HEK293T (cell line): ENCODE measurements around the gene ZMAT1.

ENCODE experiments used
- BHLHE40 ChIP-seq: fragments of 450-650 bp; IDR thresholded peaks from 2 replicates; pipeline ENCODE4 v1.6.1; 2016; ENCODE audit warnings: mild to moderate bottlenecking, moderate library complexity, borderline replicate concordance
- ELF4 ChIP-seq: fragments of 450-650 bp; IDR thresholded peaks from 2 replicates; pipeline ENCODE4 v1.6.1; 2017; ENCODE audit warnings: antibody characterized with exemption
- FOXA1 ChIP-seq: fragments of 450-650 bp; IDR thresholded peaks from 2 replicates; pipeline ENCODE4 v1.6.1; 2016; ENCODE audit warnings: mild to moderate bottlenecking
- FOXM1 ChIP-seq: fragments of 450-650 bp; IDR thresholded peaks from 2 replicates; pipeline ENCODE4 v1.6.1; 2017; ENCODE audit warnings: mild to moderate bottlenecking, borderline replicate concordance
- HDGF ChIP-seq: fragments of 450-650 bp; IDR thresholded peaks from 2 replicates; pipeline ENCODE4 v1.6.1; 2017; ENCODE audit warnings: antibody characterized with exemption, borderline replicate concordance
- LEF1 ChIP-seq: fragments of 450-650 bp; IDR thresholded peaks from 2 replicates; pipeline ENCODE4 v1.6.1; 2017; ENCODE audit warnings: mild to moderate bottlenecking, borderline replicate concordance
- NFRKB ChIP-seq: fragments of 450-650 bp; IDR thresholded peaks from 2 replicates; pipeline ENCODE4 v1.6.1; 2016; ENCODE audit warnings: mild to moderate bottlenecking, moderate library complexity
- SP1 ChIP-seq: fragments of 450-650 bp; IDR thresholded peaks from 2 replicates; pipeline ENCODE4 v1.6.1; 2017
- SUZ12 ChIP-seq: fragments of 450-650 bp; IDR thresholded peaks from 2 replicates; pipeline ENCODE4 v1.6.1; 2016; ENCODE audit warnings: mild to moderate bottlenecking
- TARDBP ChIP-seq: fragments of 450-650 bp; IDR thresholded peaks from 2 replicates; pipeline ENCODE4 v1.6.1; 2016
- ZNF384 ChIP-seq: fragments of 450-650 bp; IDR thresholded peaks from 2 replicates; pipeline ENCODE4 v1.6.1; 2016

GRCh38 chrX:101932249-101932570 lies 383 bp upstream of the ZMAT1 start:
- no peak for TF ChIP-seq BHLHE40
- TF ChIP-seq ELF4, result no peak
- no peak for TF ChIP-seq LEF1
- no peak for TF ChIP-seq SP1
- TF ChIP-seq SUZ12, result no peak
- TF ChIP-seq TARDBP, result no peak
- TF ChIP-seq ZNF384, result peak; percentile 79
- no peak for TF ChIP-seq FOXM1
- TF ChIP-seq FOXA1, result no peak
- TF ChIP-seq NFRKB, result no peak
- TF ChIP-seq HDGF, result no peak
